ENCODE measurements around the gene ELOF1. TPM values are rescaled to one million over a fixed set of nuclear protein-coding genes. Genes with fewer than 3 reads are reported as not detected.

The ELOF1 gene
- total and polyA plus RNA-seq, 2 of the 13 experiments (the other 11 are each of a cell fraction or from before 2014, with no cell fraction given): 14.5 to 43.2 TPM

- no peak for TF ChIP-seq ZNF18 (CRISPR knock-in tag; IDR thresholded peaks at IDR 0.05; ENCODE audit: insufficient replicate concordance)
- TF ChIP-seq POGK (CRISPR knock-in tag; conservative IDR thresholded peaks at IDR 0.05): peak; percentile 54; the same call in 1 of the 2 replicates
- TF ChIP-seq ZNF512 (CRISPR knock-in tag; IDR thresholded peaks at IDR 0.05): no peak
- TF ChIP-seq U2AF2 (IDR thresholded peaks at IDR 0.05; ENCODE audit: low read depth, low read length): no peak
- TF ChIP-seq MXD1 (CRISPR knock-in tag; IDR thresholded peaks at IDR 0.05): no peak
- TF ChIP-seq HDAC2 (CRISPR knock-in tag; IDR thresholded peaks at IDR 0.05): peak; percentile 87
- TF ChIP-seq HDAC1 (CRISPR knock-in tag; IDR thresholded peaks at IDR 0.05): peak; percentile 86
- no peak for TF ChIP-seq HIC2 (CRISPR knock-in tag; IDR thresholded peaks at IDR 0.05; ENCODE audit: low read depth)
- no peak for TF ChIP-seq WIZ (CRISPR knock-in tag; IDR thresholded peaks at IDR 0.05)
- TF ChIP-seq ZNF224 (CRISPR knock-in tag; IDR thresholded peaks at IDR 0.05): no peak
- TF ChIP-seq NFAT5 (CRISPR knock-in tag; IDR thresholded peaks at IDR 0.05): no peak
- no peak for TF ChIP-seq RBAK (CRISPR knock-in tag; IDR thresholded peaks at IDR 0.05)
- no peak for TF ChIP-seq ZNF569 (CRISPR knock-in tag; IDR thresholded peaks at IDR 0.05; ENCODE audit: borderline replicate concordance)
- TF ChIP-seq ZFP36 (IDR thresholded peaks at IDR 0.05; ENCODE audit: borderline replicate concordance, low read depth, low read length, partially characterized antibody): no peak
- TF ChIP-seq ZNF562 (CRISPR knock-in tag; IDR thresholded peaks at IDR 0.05; ENCODE audit: borderline replicate concordance): no peak
- peak; percentile 84 for TF ChIP-seq ERF (CRISPR knock-in tag; IDR thresholded peaks at IDR 0.05)
- no peak for TF ChIP-seq SMC3 (IDR thresholded peaks at IDR 0.05; ENCODE audit: low read length)
- TF ChIP-seq MAFK (conservative IDR thresholded peaks at IDR 0.05 in 1 of 2, IDR thresholded peaks at IDR 0.05 in 1 of 2; ENCODE audit: low read length in 2 of 2): no peak
These were observed 28.6 kb downstream of the ELOF1 start (continued) for GRCh38 chr19:11530432-11530831.
